Dedifferentiated amniotic fluid mesenchymal stem cell (primary cell): ENCODE results near the gene GPR101.
"Not testable (repeated sequence)": the region's sequence is repeated elsewhere in the genome, so short reads cannot be mapped to it uniquely, and the experiment has no call there.

ENCODE experiments used
- DNase-seq: peaks from one replicate; pipeline ENCODE4 v3.0.0-alpha.2; 2016; ENCODE audit errors: extremely low spot score

The GPR101 gene

DNA sequence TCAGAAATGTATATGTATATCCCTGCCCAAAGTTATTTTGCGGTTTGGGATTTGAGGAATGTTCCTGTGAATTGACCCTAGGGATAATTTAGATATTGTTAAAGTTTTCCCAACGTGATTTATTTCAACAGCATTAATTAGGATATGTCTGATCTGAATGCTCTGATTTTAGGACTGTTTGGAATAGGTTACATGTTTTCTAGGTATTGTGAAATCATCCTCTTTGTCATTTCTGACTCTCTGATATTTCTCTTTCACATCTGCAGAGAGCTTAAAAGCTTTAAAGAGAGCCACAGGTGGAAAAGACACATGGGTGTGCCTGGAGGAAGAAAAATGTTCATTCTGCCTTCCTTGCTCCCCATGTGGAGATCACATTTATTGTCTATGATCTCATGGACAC lies 5.1 kb downstream of the GPR101 start:
- no peak for DNase-seq

DNA sequence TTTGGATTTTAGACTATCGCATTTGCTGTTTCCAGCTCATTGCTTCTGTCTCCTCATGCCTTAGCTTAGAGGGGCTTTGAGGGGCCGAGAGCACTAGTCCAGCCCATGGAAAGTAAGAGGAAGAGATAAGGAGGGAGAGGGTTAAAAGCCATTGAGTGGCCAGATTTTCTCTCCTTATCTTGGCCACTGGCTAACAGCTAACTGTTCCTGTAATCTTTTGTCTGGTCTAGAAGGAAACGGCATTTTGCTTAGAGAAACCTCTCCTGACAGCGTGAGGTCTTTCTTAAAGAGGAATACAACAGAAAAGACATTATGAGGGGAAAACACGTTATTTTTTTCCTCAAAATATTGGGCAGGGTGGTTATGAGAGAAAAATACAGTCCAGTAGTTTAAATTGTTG lies 7.9 kb downstream of the GPR101 start:
- no peak for DNase-seq

DNA sequence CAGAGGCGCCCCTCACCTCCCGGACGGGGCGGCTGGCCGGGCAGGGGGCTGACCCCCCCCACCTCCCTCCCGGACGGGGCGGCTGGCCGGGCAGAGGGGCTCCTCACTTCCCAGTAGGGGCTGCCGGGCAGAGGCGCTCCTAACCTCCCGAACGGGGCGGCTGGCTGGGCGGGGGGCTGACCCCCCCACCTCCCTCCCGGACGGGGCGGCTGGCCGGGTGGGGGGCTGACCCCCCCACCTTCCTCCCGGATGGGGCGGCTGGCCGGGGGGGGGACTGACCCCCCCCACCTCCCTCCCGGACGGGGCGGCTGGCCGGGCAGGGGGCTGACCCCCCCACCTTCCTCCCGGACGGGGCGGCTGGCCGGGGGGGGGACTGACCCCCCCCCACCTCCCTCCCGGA lies 33.6 kb downstream of the GPR101 start:
- not testable (repeated sequence) for DNase-seq

DNA sequence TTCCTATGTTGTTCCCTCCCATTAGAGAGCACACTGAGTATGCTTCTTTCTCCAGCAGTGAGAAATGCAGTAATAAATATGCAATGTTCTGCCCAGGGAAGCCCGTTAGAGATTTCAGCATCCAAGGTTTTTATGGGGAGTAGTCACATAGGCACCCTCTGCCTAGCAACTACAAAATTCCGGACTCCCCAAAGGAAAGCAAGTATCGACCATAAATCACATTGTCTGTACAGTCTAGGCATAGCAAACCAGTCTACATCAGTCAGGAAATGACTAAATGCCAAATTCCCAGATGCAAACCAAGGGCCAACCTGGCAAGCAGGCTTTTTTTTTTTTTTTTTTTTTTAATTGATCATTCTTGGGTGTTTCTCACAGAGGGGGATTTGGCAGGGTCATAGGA lies 34.8 kb downstream of the GPR101 start:
- DNase-seq: no peak
